Adrenal gland (tissue), 5 donors: Measurements from ENCODE around the gene C8G.

Experiments
- CTCF ChIP-seq, 6 experiments: fragments of 450-650 bp in 4 of 6; fragments of 200-600 bp in 2 of 6; sonication (generic) in 1 of 6; IDR thresholded peaks; 1 replicate in 5 of 6; 2 replicates in 1 of 6; pipeline versions ENCODE4 v1.5.1 to v1.8.0; 2016 to 2021; ENCODE audit warnings: antibody characterized with exemption in 6 of 6, mild to moderate bottlenecking in 2 of 6, moderate library complexity in 1 of 6
- POLR2A ChIP-seq, 2 donors: fragments of 450-650 bp; IDR thresholded peaks; one replicate each; pipeline ENCODE4 v1.6.1; 2017; ENCODE audit warnings: antibody characterized with exemption in 2 of 2, mild to moderate bottlenecking in 2 of 2, moderate library complexity in 1 of 2
- donor health status: DM: no; HTN: no; CAD: no.

- TF ChIP-seq CTCF (IDR thresholded peaks at IDR 0.05) (no peak), POLR2A (IDR thresholded peaks at IDR 0.05) (no peak)
Measured at GRCh38 chr9:136953771-136954269, 8.8 kb downstream of the C8G start.
